BE2C (cell line): ENCODE data around the gene GNB1L.

Source experiments
- DNase-seq: peaks from one replicate; pipeline ENCODE4 v3.0.0-alpha.2; 2020
- H3K27me3 ChIP-seq: fragments of 250-450 bp; sonication (Bioruptor Pico); 2 replicates; pipeline ENCODE4 v1.5.1; 2020; ENCODE audit warnings: mild to moderate bottlenecking
- H3K36me3 ChIP-seq: fragments of 250-450 bp; sonication (Bioruptor Pico); 2 replicates; pipeline ENCODE4 v1.5.1; 2020; ENCODE audit warnings: mild to moderate bottlenecking
- H3K4me1 ChIP-seq: fragments of 250-450 bp; sonication (Bioruptor Pico); 2 replicates; pipeline ENCODE4 v1.5.1; 2020
- H3K4me3 ChIP-seq: 2 replicates; pipeline ENCODE4 v1.5.1; 2011; ENCODE audit warnings: low read depth, low read length
- H3K9me3 ChIP-seq: fragments of 250-450 bp; sonication (Bioruptor Pico); 2 replicates; pipeline ENCODE4 v1.5.1; 2020
- CTCF ChIP-seq: IDR thresholded peaks from 2 replicates; pipeline ENCODE4 v1.5.1; 2012; ENCODE audit warnings: mild to moderate bottlenecking, low read depth, low read length

GNB1L gene

GRCh38 chr22:19733755-19734154 lies 120.9 kb downstream of the GNB1L start:
- DNase-seq = no peak
- H3K36me3 ChIP-seq = no peaks in the 10 kb centered on the region
- no peaks in the 10 kb centered on the region for H3K9me3 ChIP-seq
- no peaks in the 10 kb centered on the region for H3K4me1 ChIP-seq
- no peaks in the 10 kb centered on the region for H3K27me3 ChIP-seq
- no peak for TF ChIP-seq CTCF
- H3K4me3 ChIP-seq = no peak overlapping the region
